ENCODE data around the gene SYNE2.
A peak's percentile ranks its signal among the peaks of the same experiment; 100 is the strongest.

Gene SYNE2

DNA sequence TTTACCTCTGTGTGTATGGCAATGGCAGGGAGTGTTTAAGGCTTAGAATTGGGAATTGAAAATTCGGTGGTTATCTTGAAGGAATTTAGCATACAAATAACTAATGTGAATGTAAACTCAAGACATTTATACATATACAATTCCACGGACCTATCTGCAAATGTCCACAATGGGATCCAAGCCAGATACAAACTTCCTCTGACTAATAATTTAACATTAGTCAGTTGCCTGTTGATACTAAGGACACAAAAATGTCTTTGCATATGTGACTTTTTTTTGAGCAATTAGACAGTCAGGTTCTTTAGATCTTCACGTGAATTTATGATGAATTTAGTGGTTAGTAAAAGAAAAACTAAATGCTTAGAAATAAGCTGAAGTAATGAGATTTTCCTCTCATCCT is 400.9 kb downstream of the SYNE2 start:
- no peak for DNase-seq (ENCODE audit: low spot score)

DNA sequence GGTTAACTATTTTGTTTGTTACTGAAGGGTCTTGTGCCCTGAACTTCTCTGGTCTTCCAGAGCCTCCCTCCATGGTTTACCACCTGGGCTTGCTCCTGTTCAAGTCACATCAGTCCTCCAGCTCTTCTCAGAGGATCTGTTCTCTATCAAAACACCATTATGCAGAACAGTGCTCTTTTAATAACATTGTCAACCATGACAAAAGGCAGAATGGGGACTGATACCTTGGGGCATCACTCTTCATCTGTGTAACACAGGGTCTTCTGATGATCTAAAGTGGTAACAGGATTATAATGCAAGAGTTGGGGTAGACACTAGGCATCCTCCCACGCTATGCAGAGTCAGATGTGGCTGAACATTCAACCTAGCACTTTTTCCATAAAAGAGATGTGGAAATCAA is 403.0 kb downstream of the SYNE2 start:
- DNase-seq (ENCODE audit: low spot score) = no peak

DNA sequence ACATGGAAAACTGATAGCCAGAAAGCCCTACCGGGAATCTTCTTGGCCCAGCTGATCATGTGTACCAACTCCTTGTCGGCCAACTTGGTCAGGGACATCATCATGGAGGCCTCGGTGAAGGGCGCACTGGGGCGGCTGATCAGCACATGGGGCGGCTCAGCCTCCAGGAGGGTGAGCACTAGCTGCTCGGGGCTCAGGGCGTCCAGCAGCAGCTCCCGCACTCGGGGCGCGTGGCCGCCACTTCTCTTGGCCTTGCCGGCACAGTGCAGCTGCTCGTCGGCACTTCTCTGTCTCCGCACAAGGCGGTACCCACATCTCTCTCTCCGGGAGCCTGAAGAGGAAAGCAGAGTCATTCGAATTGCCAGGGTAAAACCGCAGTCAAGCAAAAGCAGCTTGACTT is 407.6 kb downstream of the SYNE2 start:
- no peak for DNase-seq (ENCODE audit: low spot score)

DNA sequence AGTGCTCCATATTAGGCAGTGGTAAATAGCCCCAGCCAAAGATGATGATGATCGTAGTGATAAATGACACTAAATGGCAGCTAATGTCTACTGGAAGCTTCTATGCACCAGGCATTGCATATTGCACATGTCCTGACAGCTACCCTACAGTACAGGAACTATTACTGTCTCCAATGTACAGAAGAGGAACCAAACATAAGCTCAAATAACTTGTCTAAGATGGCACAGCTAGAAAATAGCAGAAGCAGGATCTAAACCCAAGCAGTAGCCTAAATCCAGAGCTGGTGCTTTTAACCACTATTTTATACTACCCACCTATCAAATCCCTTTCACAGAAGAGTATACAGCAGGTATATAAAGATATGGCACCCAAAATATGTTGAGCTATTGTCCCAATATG is 412.4 kb downstream of the SYNE2 start:
- DNase-seq (ENCODE audit: low spot score) = no peak

DNA sequence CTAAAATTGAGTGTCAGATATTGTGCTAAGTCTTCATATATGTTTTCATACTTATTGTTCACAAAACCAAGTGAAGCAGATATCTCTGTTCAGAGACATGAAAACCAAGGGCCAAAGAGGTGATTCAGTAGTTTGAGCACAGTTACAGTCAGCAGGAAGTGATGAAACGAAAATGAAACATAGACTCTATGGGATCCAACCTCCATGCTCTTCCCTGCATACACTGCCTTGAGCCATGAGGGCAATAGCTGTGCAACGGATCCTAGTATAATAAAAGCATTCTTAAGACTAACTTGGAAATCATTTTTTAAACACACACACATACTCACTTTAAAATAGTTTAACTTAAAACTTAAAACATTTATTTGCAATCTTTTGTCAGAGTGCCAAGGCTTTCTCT is 413.4 kb downstream of the SYNE2 start:
- DNase-seq (ENCODE audit: low spot score) = peak; percentile 52

DNA sequence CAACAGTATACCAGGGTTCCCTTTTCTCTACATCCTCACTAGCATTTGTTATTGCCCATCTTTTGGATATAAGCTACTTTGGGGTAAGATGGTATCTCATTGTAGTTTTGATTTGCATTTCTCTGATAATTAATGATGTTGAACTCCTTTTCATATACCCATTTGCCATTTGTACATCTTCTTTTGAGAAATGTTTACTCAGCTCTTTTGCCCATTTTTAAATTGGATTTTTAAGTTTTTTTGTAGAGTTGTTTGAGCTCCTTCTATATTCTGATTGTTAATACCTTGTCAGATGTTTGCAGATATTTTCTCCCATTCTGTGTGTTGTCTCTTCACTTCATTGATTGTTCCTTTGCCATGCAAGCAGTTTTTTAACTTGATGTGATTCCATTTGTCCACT is 419.2 kb downstream of the SYNE2 start:
- DNase-seq (ENCODE audit: low spot score) = no peak

Data from SW480 (cell line).